OCI-LY1 (cell line): ENCODE data around the gene ADPRM.

ENCODE experiments used
- EZH2 ChIP-seq: fragments of 200-600 bp; sonication (generic), shearing (Covaris generic); IDR thresholded peaks from 2 replicates; pipeline ENCODE4 v1.8.0; 2017; ENCODE audit warnings: borderline replicate concordance, mixed run types, mild to moderate bottlenecking, antibody characterized with exemption, low read length, moderate library complexity, mixed read lengths
- TF ChIP-seq, protein P1 (sequence below): fragments of 200-600 bp; sonication (generic), shearing (Covaris generic); IDR thresholded peaks from 2 replicates; pipeline ENCODE4 v1.5.1; 2017; ENCODE audit warnings: mild to moderate bottlenecking, antibody characterized with exemption, low read length, moderate library complexity, mixed read lengths

DNA sequence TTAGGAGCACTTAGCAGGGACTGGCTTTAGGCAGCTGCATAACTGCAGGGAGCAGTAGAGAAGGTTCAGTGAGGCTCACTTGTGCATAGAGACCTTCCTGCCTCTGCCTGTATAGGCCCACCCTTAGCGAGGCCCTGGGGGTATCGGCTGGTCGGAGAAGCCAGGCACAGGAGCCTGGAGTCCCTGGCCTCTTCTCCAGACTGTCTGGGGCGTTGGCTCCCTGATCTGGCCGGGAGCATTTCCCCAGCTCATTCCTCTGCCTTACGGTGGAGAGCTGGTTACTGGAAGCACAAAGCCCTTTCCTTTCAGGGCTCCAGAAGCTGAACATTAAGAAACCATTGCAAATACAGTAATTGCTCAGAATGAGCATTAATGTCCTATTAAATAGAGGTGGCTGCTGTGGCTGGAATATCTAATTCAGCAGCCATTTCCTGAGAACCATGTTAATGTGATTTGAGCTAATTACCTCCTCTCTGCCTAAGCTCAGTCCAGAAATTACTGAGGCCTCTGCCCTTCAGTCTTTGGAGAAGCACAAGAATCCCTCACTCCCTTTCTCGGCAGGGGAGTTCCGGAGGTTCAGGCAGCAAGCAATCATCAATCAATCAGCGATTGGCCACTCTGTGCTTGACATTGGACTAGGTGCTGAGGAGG lies 51.3 kb downstream of the ADPRM start:
- TF ChIP-seq, protein P1, sequence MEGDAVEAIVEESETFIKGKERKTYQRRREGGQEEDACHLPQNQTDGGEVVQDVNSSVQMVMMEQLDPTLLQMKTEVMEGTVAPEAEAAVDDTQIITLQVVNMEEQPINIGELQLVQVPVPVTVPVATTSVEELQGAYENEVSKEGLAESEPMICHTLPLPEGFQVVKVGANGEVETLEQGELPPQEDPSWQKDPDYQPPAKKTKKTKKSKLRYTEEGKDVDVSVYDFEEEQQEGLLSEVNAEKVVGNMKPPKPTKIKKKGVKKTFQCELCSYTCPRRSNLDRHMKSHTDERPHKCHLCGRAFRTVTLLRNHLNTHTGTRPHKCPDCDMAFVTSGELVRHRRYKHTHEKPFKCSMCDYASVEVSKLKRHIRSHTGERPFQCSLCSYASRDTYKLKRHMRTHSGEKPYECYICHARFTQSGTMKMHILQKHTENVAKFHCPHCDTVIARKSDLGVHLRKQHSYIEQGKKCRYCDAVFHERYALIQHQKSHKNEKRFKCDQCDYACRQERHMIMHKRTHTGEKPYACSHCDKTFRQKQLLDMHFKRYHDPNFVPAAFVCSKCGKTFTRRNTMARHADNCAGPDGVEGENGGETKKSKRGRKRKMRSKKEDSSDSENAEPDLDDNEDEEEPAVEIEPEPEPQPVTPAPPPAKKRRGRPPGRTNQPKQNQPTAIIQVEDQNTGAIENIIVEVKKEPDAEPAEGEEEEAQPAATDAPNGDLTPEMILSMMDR, result no peak
- no peak for TF ChIP-seq EZH2
